Activated naive CD4-positive, alpha-beta T cell treated with anti-CD3 and anti-CD28 coated beads, Interleukin-2, amount 50 U/mL, for 72 hours (primary cell): ENCODE results near the gene AGBL4. TPM values are rescaled to one million over a fixed set of nuclear protein-coding genes. Genes with fewer than 3 reads are reported as not detected.

Source experiments
- ATAC-seq, 2 donors: fragments of 150-1000 bp; cut with Tn5 transposase; 2 replicates each; pipeline ENCODE4 v1.10.0; 2021; ENCODE audit warnings: mild to moderate bottlenecking in 2 of 2, moderate library complexity in 2 of 2
- DNase-seq, 2 donors: peaks; one replicate each; pipeline ENCODE4 v3.0.0; 2021 to 2022; ENCODE audit warnings: low spot score in 2 of 2
- H3K27ac Mint-ChIP-seq, 2 donors: one replicate each; pipeline ENCODE4 v1.8.0; 2022; ENCODE audit warnings: mild to moderate bottlenecking in 2 of 2, mixed read lengths in 2 of 2
- H3K36me3 Mint-ChIP-seq, 2 donors: one replicate each; pipeline ENCODE4 v1.8.0; 2022; ENCODE audit warnings: mixed read lengths in 2 of 2
- H3K9me3 Mint-ChIP-seq, 2 donors: one replicate each; pipeline ENCODE4 v1.8.0; 2022; ENCODE audit warnings: mixed read lengths in 2 of 2
- total RNA-seq, 2 donors: library from RNA; stranded (reverse); gene quantifications; one replicate each; pipeline ENCODE4 v1.2.3, GENCODE V29; 2022

The AGBL4 gene
- total RNA-seq, 2 donors from 2014 or later = 0.19 TPM; not detected in 1

DNA sequence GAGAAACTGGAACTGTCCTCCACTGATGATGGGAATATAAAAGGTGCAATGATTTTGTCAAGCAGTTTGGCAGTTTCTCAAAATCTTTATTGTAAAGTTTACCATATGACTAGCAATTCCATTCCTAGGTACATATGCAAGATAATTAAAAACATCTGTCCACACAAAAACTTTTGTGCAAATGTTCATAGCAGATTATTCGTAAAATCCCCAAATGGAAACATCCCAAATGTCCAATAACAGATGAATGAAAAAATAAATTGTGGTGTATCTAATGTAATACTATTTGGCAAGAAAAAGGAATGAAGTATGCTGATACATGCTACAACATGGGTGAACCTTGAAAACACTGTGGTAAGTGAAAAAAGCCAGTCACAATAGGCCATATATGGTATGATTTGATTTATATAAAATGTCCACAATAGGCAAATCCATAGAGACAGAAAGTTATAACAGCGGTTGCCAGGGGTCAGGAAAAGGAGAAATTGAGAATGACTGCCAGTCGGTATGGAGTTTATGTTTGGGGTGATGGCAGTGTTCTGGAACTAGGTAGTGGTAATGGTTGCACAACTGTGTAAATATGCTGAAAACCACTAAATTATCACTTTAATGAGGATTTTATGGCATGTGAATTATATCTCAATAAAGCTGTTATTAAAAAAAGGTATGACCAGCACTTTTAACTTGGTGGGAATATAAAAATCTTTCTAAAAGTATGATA is 1165.4 kb downstream of the AGBL4 start:
- Mint-ChIP-seq H3K36me3 (peaks cover 0 to 8% of the 10 kb centered on the region in 2 donors), H3K9me3 (peaks cover 11 to 17% of the 10 kb centered on the region in 2 donors), H3K27ac (no peak overlapping the region)
- ATAC-seq (no peak), DNase-seq (no peak)

- no peaks in the 10 kb centered on the region for H3K9me3 Mint-ChIP-seq
- no peak overlapping the region for H3K27ac Mint-ChIP-seq
- no peak for ATAC-seq
- no peak for DNase-seq
- H3K36me3 Mint-ChIP-seq = no peaks in the 10 kb centered on the region
Observed at GRCh38 chr1:48853006-48853405, 1170.7 kb downstream of the AGBL4 start.

DNA sequence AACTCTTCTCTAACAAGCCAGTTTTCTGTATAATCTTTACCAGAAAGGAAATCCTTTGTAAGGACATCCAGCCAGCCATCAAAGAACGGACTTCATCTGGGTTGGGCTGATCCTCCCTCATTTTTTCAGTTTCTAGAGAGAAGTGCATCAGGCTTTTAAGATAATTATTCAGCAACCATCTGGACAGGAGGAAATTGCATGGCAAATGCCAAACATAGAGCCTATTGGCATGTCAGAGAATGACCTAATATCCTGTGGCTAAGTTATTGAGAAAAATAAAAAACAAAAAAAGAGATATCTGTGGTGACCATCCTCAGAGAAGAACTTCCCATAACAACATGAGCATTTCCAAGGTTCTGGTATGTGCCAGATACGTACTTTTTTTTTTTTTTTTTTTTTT is 1172.1 kb downstream of the AGBL4 start:
- Mint-ChIP-seq H3K9me3 (no peaks in the 10 kb centered on the region), H3K27ac (no peak overlapping the region), H3K36me3 (no peaks in the 10 kb centered on the region)
- no peak for DNase-seq
- no peak for ATAC-seq

GRCh38 chr1:48848035-48848434 is 1175.7 kb downstream of the AGBL4 start:
- DNase-seq (no peak), ATAC-seq (no peak)
- Mint-ChIP-seq H3K27ac (no peak overlapping the region), H3K36me3 (no peaks in the 10 kb centered on the region), H3K9me3 (no peaks in the 10 kb centered on the region)

GRCh38 chr1:48846441-48846840 is 1177.3 kb downstream of the AGBL4 start:
- ATAC-seq (no peak), DNase-seq (no peak)
- no peak overlapping the region for H3K27ac Mint-ChIP-seq
- no peaks in the 10 kb centered on the region for H3K36me3 Mint-ChIP-seq
- H3K9me3 Mint-ChIP-seq = no peaks in the 10 kb centered on the region

DNA sequence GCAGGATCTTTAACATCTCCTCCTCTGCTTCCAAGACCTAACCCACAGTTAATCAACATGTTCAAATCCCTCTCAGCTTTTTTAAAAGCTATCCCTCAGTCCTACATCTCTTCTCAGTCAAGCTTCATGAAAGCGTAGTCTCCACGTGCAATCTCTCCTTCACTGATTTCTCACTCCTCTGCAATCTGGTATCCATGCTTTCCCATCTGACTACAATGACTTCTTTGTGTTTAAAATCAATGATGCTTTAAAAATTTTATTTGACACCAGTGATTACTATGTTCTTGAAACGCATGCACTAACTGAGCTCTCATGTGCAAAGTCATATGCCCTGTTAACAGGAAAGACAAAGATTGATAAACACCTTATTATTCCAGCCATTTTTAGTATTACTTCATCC is 1179.6 kb downstream of the AGBL4 start:
- Mint-ChIP-seq H3K36me3 (no peaks in the 10 kb centered on the region), H3K27ac (no peak overlapping the region), H3K9me3 (no peaks in the 10 kb centered on the region)
- DNase-seq (no peak), ATAC-seq (no peak)

- ATAC-seq (no peak), DNase-seq (no peak)
- Mint-ChIP-seq H3K36me3 (no peaks in the 10 kb centered on the region), H3K27ac (no peak overlapping the region), H3K9me3 (no peaks in the 10 kb centered on the region)
Observed at GRCh38 chr1:48841966-48842365, 1181.8 kb downstream of the AGBL4 start.

DNA sequence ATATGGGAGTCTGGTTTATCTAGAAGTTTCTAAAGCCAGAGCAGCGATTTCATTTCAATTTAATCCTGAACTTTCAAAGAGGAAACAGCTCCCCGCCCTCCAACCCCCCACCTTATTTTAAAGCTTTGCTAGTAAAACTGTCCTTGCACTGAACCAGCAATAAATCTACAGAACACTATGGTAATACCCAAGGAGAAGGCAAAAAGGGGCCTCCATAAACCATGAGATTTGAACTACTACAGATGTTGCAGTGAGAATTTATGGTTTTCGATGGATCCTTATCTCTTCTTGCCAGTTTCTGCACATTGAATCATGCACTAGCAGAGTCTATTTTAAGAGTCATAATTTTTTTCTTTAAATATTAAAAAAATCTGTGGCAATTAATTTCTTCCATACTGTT is 1182.3 kb downstream of the AGBL4 start:
- no peaks in the 10 kb centered on the region for H3K36me3 Mint-ChIP-seq
- DNase-seq (no peak), ATAC-seq (no peak)
- H3K27ac Mint-ChIP-seq = no peak overlapping the region
- no peaks in the 10 kb centered on the region for H3K9me3 Mint-ChIP-seq

DNA sequence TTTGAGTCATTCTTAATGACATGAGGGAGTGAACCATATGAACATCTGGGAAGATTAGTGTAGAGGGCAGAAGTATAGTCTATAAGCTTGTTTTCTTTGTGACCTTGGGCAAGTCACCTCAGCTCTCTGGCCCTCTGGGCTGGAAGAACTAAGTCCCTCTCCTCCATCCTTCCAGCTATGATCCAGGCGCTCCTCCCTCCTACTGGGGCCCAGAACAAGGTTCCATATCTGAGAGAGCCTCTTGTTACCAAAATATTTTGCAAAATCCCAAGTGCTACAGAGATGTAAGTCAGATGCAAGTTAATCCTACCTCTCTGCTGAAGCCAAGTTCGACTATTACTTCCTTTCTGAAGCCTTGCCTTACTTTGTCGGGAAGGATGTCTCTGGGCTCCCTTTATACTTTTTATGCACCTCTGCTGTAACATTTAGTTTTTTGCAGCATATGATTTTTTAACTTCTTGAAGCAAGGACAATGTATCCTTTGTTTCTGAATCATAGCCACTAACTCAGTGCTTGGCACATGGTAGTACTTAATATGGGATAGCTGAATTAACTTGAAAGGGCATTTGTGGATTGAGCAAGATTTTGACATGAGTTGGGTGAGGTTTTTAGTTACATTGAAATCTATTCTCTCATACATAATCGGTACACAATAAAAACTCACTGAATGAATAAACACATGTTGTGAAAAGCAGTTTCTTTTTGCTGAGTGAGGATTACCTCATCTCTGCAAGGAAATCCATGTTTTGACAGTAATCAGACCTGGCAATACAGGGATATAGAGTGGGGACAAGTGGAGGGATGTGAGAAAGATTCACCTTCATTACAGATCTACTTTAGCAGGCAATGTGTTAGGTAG is 1192.4 kb downstream of the AGBL4 start:
- ATAC-seq (no peak), DNase-seq (no peak)
- no peak overlapping the region for H3K27ac Mint-ChIP-seq
- H3K9me3 Mint-ChIP-seq = peaks cover 0 to 3% of the 10 kb centered on the region in 2 donors
- no peaks in the 10 kb centered on the region for H3K36me3 Mint-ChIP-seq

- peaks cover 0 to 3% of the 10 kb centered on the region in 2 donors for H3K9me3 Mint-ChIP-seq
- H3K27ac Mint-ChIP-seq = no peak overlapping the region
- no peak for ATAC-seq
- no peak for DNase-seq
- H3K36me3 Mint-ChIP-seq = no peaks in the 10 kb centered on the region
Observed at GRCh38 chr1:48830715-48831114, 1193.0 kb downstream of the AGBL4 start.

DNA sequence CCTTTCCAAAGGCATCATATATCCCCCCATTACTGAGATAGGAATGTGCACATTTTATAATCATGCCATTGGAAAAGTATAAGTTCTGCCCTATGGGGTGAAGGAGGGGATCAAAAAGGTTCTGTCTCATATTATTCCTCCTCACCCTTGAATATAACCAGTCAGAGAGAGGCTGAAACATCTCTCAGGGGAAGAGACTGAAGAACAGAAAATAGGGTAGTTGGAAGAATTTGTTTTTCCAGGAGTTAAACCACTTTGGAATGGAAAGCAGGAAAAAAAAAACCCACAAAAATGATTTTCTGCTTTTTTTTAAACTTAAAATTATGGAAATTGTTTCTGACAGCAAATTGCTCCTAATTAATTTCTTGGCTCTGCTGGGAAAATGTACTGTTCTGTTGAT is 1194.3 kb downstream of the AGBL4 start:
- Mint-ChIP-seq H3K9me3 (peaks cover 0 to 3% of the 10 kb centered on the region in 2 donors), H3K27ac (no peak overlapping the region), H3K36me3 (no peaks in the 10 kb centered on the region)
- ATAC-seq = no peak
- no peak for DNase-seq

- no peaks in the 10 kb centered on the region for H3K9me3 Mint-ChIP-seq
- no peaks in the 10 kb centered on the region for H3K36me3 Mint-ChIP-seq
- DNase-seq = no peak
- no peak overlapping the region for H3K27ac Mint-ChIP-seq
- ATAC-seq = no peak
Observed at GRCh38 chr1:48823168-48823567, 1200.6 kb downstream of the AGBL4 start.

GRCh38 chr1:48820491-48820890 is 1203.3 kb downstream of the AGBL4 start:
- ATAC-seq = no peak
- Mint-ChIP-seq H3K27ac (no peak overlapping the region), H3K36me3 (no peaks in the 10 kb centered on the region), H3K9me3 (no peaks in the 10 kb centered on the region)
- no peak for DNase-seq

DNA sequence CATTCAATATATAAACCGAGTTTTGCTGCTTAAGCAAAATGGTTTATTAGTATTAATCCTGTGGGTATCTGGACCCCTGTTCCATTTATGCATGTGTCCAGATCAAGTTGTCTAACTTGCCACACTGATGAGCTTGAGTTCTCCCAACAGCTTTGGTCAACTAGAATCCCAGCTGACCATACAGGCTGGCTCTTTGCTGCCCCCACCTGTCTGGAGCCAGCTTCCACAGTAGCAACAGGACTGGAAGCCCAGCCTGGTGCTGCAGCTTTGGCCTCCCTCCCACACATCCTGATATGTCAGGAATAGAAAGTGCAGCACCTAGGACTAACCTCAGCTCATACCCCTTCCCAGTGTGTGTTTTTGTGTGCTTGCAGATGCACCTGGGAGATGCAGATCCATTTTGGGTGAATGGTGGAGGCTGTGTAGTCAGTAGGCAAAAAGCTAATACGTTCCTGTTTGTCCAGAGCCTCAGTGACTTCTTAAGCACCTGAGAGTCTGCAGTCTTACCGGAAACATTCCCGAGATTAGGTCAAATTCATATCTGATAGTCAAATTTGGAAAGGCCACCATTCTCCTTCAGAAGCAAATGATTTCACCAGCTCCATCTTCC is 1206.1 kb downstream of the AGBL4 start:
- peak in 1 of 2 donors; percentile 76 for ATAC-seq

DNA sequence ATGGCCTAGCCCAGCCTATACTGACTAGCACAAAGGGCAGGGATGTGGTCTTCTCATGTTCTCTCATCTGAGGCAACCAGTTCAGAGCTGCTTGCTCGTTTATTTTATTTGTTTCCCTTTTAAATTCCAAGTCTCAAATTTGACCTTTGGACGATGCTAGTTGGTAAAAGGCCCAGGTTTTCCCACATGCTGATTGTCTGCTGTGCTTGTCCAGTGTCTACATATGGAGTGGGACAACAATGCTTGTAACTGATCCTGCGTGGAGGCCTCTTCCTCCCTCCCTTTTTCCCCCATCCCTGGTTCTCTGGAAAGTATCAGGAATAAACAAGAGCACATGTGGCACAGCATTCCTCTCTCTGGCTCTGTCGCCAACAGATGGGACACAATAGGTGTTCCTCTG is 1213.0 kb downstream of the AGBL4 start:
- H3K9me3 Mint-ChIP-seq = no peaks in the 10 kb centered on the region

More for the DNA sequence above, 1206.1 kb downstream of the AGBL4 start:
- H3K36me3 Mint-ChIP-seq = no peaks in the 10 kb centered on the region
- H3K27ac Mint-ChIP-seq = no peak overlapping the region
- peak in 1 of 2 donors; percentile 56 for DNase-seq
- H3K9me3 Mint-ChIP-seq = no peaks in the 10 kb centered on the region

DNA sequence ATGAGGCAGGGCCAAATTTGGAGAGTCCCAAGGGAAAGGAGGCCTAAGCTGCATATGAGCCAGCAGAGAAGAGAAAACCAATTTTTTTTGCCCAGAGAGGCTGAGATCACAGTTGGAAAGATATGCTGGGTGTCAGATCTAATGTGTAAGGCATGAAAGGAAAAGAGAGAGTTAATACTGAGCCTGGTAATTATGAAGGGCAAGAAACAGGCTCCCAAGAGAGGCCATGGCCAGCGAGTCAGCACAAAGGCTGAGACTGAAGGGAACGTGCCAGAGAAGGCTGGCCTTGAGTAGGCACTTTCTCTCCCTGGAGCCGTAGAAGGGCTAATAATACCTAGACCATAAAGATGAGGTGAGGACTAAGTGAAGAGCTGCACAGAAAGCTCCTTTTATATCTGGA is 1215.3 kb downstream of the AGBL4 start:
- no peaks in the 10 kb centered on the region for H3K36me3 Mint-ChIP-seq
- H3K9me3 Mint-ChIP-seq = no peaks in the 10 kb centered on the region
- H3K27ac Mint-ChIP-seq = no peak overlapping the region
- no peak for DNase-seq
- no peak for ATAC-seq

More for the DNA sequence above, 1213.0 kb downstream of the AGBL4 start:
- DNase-seq (no peak), ATAC-seq (no peak)
- Mint-ChIP-seq H3K27ac (no peak overlapping the region), H3K36me3 (no peaks in the 10 kb centered on the region)

- DNase-seq (no peak), ATAC-seq (no peak)
- Mint-ChIP-seq H3K9me3 (no peaks in the 10 kb centered on the region), H3K27ac (no peak overlapping the region), H3K36me3 (no peaks in the 10 kb centered on the region)
Observed at GRCh38 chr1:48807554-48808260, 1216.0 kb downstream of the AGBL4 start.
